PC-9 (cell line): ENCODE results near the gene DCAF6. TPM values are rescaled to one million over a fixed set of nuclear protein-coding genes. Genes with fewer than 3 reads are reported as not detected.
A peak's percentile ranks its signal among the peaks of the same experiment; 100 is the strongest.

ENCODE experiments used
- BruUV-seq: library from RNA; stranded (reverse); fragments of 400-500 nt; replicated peaks from 2 replicates; lab custom pipeline; 2021; lab: Mats Ljungman, UMichigan
- CTCF ChIA-PET: fragments of 300-600 bp; sonication (Branson Sonifier 250); formaldehyde crosslinking; loops from one replicate; lab custom pipeline; 2022; ENCODE audit warnings: antibody characterized with exemption; lab: Charles Lee
- POLR2A ChIA-PET: fragments of 300-600 bp; sonication (Branson Sonifier 250); formaldehyde crosslinking; loops from one replicate; lab custom pipeline; 2022; ENCODE audit warnings: antibody characterized with exemption; ENCODE audit not compliant: unreplicated experiment; lab: Charles Lee
- DNase-seq, 2 experiments: peaks; one replicate each; pipeline versions ENCODE4 v3.0.0 to v3.0.0-alpha.2; 2015 to 2022; ENCODE audit warnings: mixed read lengths in 1 of 2
- H2AFZ ChIP-seq: fragments of 200-600 bp; sonication (generic); 2 replicates; pipeline ENCODE4 v1.8.1; 2017; ENCODE audit warnings: antibody characterized with exemption
- H3F3A ChIP-seq: fragments of 200-600 bp; sonication (generic); 2 replicates; pipeline ENCODE4 v1.8.1; 2017; ENCODE audit warnings: antibody characterized with exemption, mild to moderate bottlenecking, low read depth; ENCODE audit not compliant: insufficient read depth
- H3K27ac ChIP-seq: fragments of 200-600 bp; sonication (generic); 2 replicates; pipeline ENCODE4 v1.6.1; 2016; ENCODE audit warnings: mixed run types
- H3K27me3 ChIP-seq: fragments of 200-600 bp; sonication (generic); 2 replicates; pipeline ENCODE4 v1.6.1; 2016; ENCODE audit warnings: low read depth, mixed run types; ENCODE audit not compliant: insufficient read depth
- H3K36me3 ChIP-seq: fragments of 200-600 bp; sonication (generic); 2 replicates; pipeline ENCODE4 v1.6.1; 2016; ENCODE audit warnings: low read depth, mixed run types
- H3K4me1 ChIP-seq: fragments of 200-600 bp; sonication (generic); replicated peaks from 2 replicates; pipeline ENCODE4 v1.6.1; 2016; ENCODE audit warnings: mixed run types; ENCODE audit not compliant: insufficient read depth
- H3K4me2 ChIP-seq: fragments of 200-600 bp; sonication (generic); 2 replicates; pipeline ENCODE4 v1.6.1; 2017; ENCODE audit warnings: mixed run types
- H3K4me3 ChIP-seq: fragments of 200-600 bp; sonication (generic); 2 replicates; pipeline ENCODE4 v1.6.1; 2016; ENCODE audit warnings: mixed run types
- H3K79me2 ChIP-seq: fragments of 200-600 bp; sonication (generic); 2 replicates; pipeline ENCODE4 v1.6.1; 2017; ENCODE audit warnings: low read depth, mixed run types
- H3K9me2 ChIP-seq: fragments of 200-600 bp; sonication (generic); 2 replicates; pipeline ENCODE4 v1.8.1; 2017; ENCODE audit warnings: mild to moderate bottlenecking; ENCODE audit not compliant: insufficient read depth
- H3K9me3 ChIP-seq: fragments of 200-600 bp; sonication (generic); 2 replicates; pipeline ENCODE4 v1.8.1; 2016; ENCODE audit warnings: low read depth; ENCODE audit not compliant: insufficient read depth
- H4K20me1 ChIP-seq: fragments of 200-600 bp; sonication (generic); 2 replicates; pipeline ENCODE4 v1.8.1; 2017; ENCODE audit not compliant: insufficient read depth
- EZH2 ChIP-seq: fragments of 200-600 bp; sonication (generic); IDR thresholded peaks from 2 replicates; pipeline ENCODE4 v1.8.0; 2017; ENCODE audit warnings: antibody characterized with exemption, low read depth
- intact Hi-C: fragments of 100-400 bp; cut with micrococcal nuclease; formaldehyde crosslinking; loops from one replicate; pipeline ENCODE4 v1.10.0; 2022; ENCODE audit not compliant: unreplicated experiment
- total RNA-seq: library from RNA; stranded (reverse); gene quantifications from 2 replicates; pipeline ENCODE4 v1.2.3, GENCODE V29; 2021
- TF ChIP-seq, protein P1 (sequence below): fragments of 200-600 bp; sonication (generic); conservative IDR thresholded peaks from 2 replicates; pipeline ENCODE4 v1.6.1; 2017; ENCODE audit warnings: mixed run types, antibody characterized with exemption, mild to moderate bottlenecking, moderate library complexity

Gene DCAF6
- total RNA-seq, 1 experiment from 2014 or later: 77.4 TPM

DNA sequence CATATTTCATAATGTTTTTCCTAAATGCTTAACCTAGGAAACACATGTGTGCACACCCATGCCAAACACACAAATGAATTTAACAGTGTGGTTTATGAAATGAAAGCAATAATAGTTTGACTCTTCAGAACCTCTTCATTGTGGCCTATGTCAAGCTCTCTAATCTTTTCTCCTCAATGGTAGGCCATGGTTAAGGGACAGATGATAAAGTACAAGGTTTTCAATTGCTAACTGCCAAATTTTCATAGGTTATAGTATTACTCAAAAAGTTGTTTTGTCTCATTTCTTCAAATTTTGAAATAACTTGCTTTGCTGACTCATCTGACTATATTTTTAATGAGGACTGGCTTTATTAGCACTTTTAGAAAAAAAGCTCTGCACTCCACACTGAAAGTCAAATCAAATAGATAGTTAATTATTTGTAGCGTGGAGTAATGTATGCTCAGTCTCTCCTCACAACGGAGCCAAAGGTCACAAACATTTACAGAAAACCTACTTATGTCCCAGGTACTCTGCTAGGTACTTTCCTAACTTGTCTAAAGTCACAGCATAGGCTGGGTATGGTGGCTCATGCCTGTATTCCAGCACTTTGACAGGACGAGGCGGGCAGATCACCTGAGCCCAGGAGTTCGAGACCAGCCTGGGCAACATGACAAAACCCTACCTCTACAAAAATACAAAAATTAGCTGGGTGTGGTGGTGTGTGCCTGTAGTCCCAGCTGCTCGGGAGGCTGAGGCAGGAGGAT, 19.5 kb upstream of the DCAF6 start:
- H3K4me3 ChIP-seq: no peak overlapping the region
- no peaks in the 10 kb centered on the region for H3K27me3 ChIP-seq
- BruUV-seq: no TSS peak
- H3K9me3 ChIP-seq: no peaks in the 10 kb centered on the region
- H2AFZ ChIP-seq: no peak overlapping the region
- no peak overlapping the region for H3K4me2 ChIP-seq
- intact Hi-C loops: no loop called here
- H3K9me2 ChIP-seq: no peaks in the 10 kb centered on the region
- no peaks in the 10 kb centered on the region for H4K20me1 ChIP-seq
- H3K36me3 ChIP-seq: peaks cover 4% of the 10 kb centered on the region; the same call in 1 of the 2 replicates
- H3K27ac ChIP-seq: no peak overlapping the region
- peaks cover 2% of the 10 kb centered on the region; the same call in 1 of the 2 replicates for H3F3A ChIP-seq
- POLR2A ChIA-PET: no interaction called here
- no peak for DNase-seq
- CTCF ChIA-PET: no interaction called here
- peaks cover 6% of the 10 kb centered on the region for H3K4me1 ChIP-seq
- TF ChIP-seq EZH2: no peak
- TF ChIP-seq, protein P1, sequence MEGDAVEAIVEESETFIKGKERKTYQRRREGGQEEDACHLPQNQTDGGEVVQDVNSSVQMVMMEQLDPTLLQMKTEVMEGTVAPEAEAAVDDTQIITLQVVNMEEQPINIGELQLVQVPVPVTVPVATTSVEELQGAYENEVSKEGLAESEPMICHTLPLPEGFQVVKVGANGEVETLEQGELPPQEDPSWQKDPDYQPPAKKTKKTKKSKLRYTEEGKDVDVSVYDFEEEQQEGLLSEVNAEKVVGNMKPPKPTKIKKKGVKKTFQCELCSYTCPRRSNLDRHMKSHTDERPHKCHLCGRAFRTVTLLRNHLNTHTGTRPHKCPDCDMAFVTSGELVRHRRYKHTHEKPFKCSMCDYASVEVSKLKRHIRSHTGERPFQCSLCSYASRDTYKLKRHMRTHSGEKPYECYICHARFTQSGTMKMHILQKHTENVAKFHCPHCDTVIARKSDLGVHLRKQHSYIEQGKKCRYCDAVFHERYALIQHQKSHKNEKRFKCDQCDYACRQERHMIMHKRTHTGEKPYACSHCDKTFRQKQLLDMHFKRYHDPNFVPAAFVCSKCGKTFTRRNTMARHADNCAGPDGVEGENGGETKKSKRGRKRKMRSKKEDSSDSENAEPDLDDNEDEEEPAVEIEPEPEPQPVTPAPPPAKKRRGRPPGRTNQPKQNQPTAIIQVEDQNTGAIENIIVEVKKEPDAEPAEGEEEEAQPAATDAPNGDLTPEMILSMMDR: no peak
- no peaks in the 10 kb centered on the region for H3K79me2 ChIP-seq

DNA sequence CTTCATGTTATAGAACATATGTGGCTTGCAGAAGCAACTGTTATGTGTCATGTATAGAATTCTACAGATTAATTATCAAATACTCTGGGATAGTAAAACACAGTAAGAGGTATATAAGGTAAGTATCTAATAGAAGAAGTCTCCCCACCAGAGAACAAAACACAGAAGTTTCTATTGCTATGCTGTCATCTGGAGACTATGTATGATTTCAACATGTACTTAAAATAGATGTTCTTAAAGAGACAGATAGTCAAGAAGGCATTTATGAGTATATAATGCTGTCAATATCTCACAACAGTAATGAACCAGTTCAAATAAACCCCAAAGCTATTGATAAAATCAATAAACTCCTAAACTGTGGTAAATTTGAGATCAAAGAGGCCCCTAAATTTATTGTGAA, 14.5 kb upstream of the DCAF6 start:
- H3K9me2 ChIP-seq: no peaks in the 10 kb centered on the region
- H4K20me1 ChIP-seq: no peaks in the 10 kb centered on the region
- ChIA-PET CTCF (interaction anchor here (0.6 kb wide), 3 partner anchors 14 to 76 kb away, joined by 4 to 6 read pairs (median 4); no protein-coding TSS in a partner anchor), POLR2A (no interaction called here)
- TF ChIP-seq, protein P1: no peak
- no peak for TF ChIP-seq EZH2
- H3K4me1 ChIP-seq: peaks cover 32% of the 10 kb centered on the region
- peaks cover 26% of the 10 kb centered on the region for H3F3A ChIP-seq
- peak overlapping the region; percentile 69 for H3K27ac ChIP-seq
- DNase-seq: no peak
- H3K4me3 ChIP-seq: no peak overlapping the region; the same call in 1 of the 2 replicates
- H2AFZ ChIP-seq: no peak overlapping the region
- H3K4me2 ChIP-seq: peak overlapping the region; percentile 27
- no peaks in the 10 kb centered on the region for H3K9me3 ChIP-seq
- H3K27me3 ChIP-seq: no peaks in the 10 kb centered on the region
- BruUV-seq: no TSS peak
- intact Hi-C loops: no loop called here
- peaks cover 3% of the 10 kb centered on the region; the same call in 1 of the 2 replicates for H3K36me3 ChIP-seq
- peaks cover 8% of the 10 kb centered on the region; the same call in 1 of the 2 replicates for H3K79me2 ChIP-seq

DNA sequence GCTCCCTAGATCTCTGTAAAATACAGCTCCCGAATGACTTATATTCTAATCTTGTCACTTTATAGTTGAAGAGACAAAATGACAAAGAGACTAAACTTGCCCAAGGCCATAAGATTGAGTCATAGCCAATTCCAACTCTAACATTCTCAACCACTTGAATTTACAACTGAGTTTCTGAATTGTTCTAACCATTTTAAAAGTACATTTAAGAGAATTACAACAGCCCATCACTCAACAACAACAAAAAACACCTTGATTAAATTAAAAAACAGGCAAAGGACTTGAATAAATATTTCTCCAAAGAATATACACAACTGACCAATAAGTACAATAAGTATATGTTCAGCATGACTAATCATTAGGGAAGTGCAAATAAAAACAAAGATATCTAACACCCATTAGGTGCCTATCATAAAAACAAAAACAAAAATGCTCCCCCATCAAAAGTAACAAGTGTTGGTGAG, 13.8 kb upstream of the DCAF6 start:
- Histone ChIP-seq H3K4me1 (peaks cover 35% of the 10 kb centered on the region), H3K36me3 (peaks cover 3% of the 10 kb centered on the region; the same call in 1 of the 2 replicates), H3K27me3 (no peaks in the 10 kb centered on the region), H3K4me3 (no peak overlapping the region; the same call in 1 of the 2 replicates), H3K27ac (peak overlapping the region; percentile 69), H3K9me2 (no peaks in the 10 kb centered on the region), H3K79me2 (peaks cover 11% of the 10 kb centered on the region; the same call in 1 of the 2 replicates), H3F3A (peaks cover 26% of the 10 kb centered on the region), H4K20me1 (no peaks in the 10 kb centered on the region), H3K9me3 (no peaks in the 10 kb centered on the region), H2AFZ (no peak overlapping the region), H3K4me2 (peak overlapping the region; percentile 27)
- TF ChIP-seq EZH2: no peak
- TF ChIP-seq, protein P1: no peak
- CTCF ChIA-PET: interaction anchor here (0.6 kb wide), 1 partner anchor 15 kb away, joined by 4 read pairs; no protein-coding TSS in a partner anchor
- POLR2A ChIA-PET: no interaction called here
- DNase-seq: peak in 1 of 2 experiments; percentile 71
- intact Hi-C loops: no loop called here
- BruUV-seq: no TSS peak
